Activated CD8-positive, alpha-beta memory T cell treated with anti-CD3 and anti-CD28 coated beads for 1 hour (primary cell): ENCODE measurements around the gene SPOCK1.

Experiments used
- DNase-seq, 2 donors: peaks; one replicate each; pipeline ENCODE4 v3.0.0-alpha.2; 2020; ENCODE audit warnings: low read depth in 1 of 2; ENCODE audit errors: extremely low read depth in 1 of 2

Gene SPOCK1

GRCh38 chr5:137088175-137088574 lies 411.0 kb downstream of the SPOCK1 start:
- no peak for DNase-seq

DNA sequence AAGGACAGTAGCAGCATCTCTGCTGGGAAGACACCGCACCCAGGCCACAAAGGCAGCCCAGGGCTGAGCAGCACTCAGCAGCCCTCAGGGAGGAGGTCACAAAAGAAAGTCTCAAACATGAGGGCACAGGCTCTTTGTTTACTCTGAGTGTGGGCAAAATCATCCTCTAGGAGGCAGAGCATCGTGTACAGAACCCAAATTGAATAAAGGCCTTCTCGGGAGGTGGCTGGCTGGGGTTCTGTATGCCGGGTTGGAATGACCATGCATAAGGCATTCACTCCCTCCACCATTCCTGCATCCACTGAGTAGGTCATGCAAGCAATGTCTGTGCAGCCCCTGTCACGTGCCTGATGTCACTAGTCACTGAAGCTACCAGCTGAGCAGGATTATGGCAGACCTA lies 412.8 kb downstream of the SPOCK1 start:
- DNase-seq: no peak

DNA sequence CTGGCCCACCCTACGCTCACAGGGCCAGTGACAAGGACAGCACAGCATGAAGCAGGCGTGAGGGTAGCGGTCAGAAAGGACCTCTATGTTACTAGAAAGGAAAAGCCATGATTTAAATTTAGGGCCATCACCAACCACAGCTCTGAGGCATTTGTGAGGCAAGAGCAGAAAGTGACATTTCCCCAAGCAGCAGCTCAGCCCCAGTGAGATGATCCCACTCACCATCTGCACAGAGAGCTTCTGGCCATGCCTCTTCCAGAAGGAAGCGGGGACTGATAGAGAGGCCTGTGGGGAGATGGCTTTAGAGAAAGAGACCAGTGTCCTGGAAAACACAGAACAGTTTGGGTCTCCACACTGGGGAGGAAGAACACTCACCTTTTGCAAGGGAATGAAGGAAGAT lies 413.9 kb downstream of the SPOCK1 start:
- no peak for DNase-seq

DNA sequence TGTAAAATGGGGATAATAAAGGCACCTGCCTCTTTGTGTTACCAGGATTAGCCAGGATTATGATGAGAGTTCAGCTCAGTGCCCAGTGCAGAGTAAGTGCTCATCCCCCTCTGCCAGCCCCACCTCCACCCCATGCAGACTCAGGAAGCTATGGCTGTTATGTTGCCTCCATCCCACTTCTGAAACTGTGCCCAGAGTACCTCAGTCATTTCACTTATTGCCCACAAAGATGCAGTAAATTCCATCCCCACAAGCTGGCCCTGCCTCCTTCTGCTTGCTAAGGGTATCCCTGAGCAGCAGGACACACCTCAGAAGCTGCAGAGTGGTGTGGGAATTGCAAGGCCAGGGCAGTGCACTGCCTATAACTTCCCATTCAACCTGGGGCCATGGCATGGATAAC lies 415.1 kb downstream of the SPOCK1 start:
- no peak for DNase-seq

- DNase-seq: no peak
These were observed 416.2 kb downstream of the SPOCK1 start for GRCh38 chr5:137082951-137083350.

DNA sequence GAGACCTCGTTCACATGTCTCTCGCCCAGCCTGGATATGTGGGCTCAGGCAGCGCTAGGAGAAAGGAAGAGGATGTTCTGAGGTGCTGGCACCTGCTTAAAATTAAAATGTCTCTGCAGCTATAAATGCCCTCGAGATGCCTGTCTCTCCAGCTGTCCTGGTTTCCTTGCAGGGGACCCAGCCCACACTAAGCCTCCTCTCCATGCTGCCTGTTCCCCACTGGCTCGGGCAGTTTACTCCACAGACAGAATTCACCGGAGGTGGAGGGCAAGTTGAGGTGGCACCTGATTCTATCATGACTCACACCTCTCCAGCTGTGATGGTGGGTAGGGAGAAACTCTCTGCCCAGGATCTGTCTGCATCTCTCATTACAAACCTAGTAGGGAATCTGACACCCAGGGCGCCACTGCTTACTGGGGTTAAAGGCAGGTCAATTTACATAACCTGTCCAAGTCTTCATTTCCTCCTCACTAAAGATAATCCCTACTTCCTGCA lies 420.9 kb downstream of the SPOCK1 start:
- no peak for DNase-seq

DNA sequence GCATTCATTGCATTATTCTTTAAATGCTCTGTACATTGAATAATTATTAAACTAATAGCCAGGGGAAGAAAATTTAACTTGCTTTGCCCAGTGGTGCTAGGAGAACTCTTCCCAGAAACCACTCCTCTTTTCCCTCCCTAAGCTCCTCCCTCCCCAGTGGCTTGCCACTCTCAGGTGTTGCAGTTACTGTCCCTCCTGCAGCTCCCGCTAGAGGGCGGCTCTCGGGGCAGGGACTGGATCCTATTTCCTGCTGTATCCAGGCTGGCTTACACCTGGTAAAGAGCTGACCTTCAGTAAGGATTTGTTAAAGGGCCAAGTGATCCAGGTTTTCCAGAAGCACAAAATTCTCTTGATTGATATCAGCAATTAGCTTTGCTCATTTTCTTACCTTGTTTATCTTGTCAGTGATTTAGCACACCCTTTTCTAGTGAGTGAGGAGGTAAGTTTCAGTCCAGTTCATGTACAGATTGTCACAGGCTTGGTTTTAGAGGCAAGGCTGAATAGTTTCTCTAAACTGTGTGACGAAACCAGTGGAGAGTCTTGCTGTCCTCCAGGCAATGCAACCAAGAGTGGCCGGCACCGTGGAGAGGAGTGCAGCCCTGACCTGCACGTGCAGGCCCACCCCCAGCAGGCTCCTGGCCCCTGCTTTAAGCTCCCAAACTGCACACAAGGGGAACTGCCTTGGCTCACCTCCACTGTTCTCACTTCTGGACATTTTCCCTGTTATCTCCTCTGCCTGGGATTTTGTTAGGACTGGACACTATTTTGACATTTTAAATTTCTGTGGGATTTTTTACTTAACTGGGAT lies 423.8 kb downstream of the SPOCK1 start:
- no peak for DNase-seq

DNA sequence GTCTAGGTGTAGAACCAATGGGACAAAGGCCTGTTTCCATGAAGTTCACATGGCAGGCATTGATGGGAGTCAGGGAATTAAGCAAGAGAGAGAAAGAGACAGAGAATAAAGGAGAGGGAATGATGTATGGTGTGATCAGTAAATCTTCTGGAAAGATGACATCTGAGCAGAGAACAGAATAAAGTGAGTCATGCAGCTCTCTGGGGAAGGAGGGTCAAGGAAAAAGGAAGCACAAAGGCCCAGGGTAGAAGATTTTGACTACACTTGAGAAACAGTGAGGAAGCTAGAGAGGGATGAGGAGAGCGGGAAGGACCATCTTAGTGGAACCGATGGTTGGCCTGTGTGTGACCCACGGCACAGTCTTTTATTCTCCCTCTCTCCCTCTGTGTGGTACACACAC lies 425.9 kb downstream of the SPOCK1 start:
- DNase-seq: no peak

DNA sequence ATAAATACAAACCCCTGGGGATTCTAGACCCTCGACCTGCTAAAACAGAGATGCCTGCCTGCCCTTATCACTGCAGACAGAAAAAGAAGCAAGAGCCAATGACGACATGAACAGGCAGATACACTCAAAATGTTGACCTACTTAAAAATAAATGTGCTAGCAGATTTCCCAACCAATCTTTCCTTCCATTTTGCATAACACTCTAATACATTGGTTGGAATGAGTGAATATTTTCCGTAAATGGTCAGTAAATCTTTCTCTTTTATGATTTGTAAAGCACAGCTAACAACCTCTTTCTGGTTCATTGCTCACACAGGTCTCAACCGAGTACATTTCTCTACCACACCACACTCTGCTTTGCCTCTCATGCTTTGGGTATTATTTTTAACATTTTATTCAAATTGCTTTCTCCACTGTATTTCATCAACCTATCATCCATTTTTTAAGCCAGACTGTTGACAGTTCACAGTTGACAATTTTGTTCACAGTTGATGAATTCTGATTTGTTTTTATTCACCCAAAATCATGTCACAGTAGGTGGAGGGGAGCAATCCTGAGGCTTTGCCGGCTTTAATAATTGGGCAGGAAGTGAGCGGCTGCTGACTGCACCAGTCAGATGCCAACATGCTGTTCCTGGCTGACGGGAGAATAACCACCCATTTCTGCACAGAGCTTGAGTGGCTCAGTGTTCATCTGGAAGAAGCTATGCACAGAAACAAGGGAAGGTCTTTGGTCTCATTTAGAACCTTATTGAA lies 426.6 kb downstream of the SPOCK1 start:
- DNase-seq: no peak

DNA sequence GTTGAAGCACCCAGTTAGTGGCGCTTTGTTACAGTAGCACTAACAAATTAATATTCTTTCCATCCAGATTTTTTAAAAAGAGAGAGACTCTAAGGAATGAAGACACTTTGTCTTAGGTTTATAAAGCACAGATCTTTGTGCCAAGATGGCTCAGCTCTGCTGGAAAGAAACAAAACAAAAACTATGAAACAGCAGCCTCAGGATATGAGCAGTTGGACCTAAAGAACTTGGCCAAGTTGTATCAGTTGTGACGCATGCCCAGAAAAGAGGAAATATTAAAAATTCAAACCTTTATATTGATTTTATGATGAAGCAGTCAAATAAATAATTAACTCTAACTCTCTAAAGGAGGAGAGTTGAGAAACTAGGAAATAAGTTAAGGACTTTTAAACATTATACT lies 427.2 kb downstream of the SPOCK1 start:
- DNase-seq: no peak

- no peak for DNase-seq
These were observed 427.6 kb downstream of the SPOCK1 start for GRCh38 chr5:137071526-137071925.

GRCh38 chr5:137070521-137070920 lies 428.6 kb downstream of the SPOCK1 start:
- no peak for DNase-seq

GRCh38 chr5:137069358-137069757 lies 429.8 kb downstream of the SPOCK1 start:
- DNase-seq: no peak

- DNase-seq: no peak
These were observed 437.7 kb downstream of the SPOCK1 start for GRCh38 chr5:137061382-137061781.

DNA sequence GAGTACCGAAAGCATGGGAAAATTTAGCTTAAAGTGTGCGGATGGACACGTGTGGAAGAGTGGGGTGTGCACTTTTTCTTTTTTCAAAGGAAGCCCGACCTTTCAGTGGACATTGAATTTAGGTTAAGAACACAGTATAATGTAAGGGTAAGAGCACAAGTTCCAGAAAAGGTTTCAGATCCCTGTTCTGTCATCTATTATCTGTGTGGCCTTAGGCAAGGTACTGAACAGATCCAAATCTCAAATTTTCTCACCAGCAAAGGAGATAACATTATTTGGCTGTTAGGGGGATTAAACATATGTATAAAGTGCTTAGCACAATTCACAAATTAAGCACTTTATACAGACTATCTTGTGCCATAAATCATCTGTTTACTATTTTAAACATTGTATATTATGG lies 441.0 kb downstream of the SPOCK1 start:
- DNase-seq: no peak

DNA sequence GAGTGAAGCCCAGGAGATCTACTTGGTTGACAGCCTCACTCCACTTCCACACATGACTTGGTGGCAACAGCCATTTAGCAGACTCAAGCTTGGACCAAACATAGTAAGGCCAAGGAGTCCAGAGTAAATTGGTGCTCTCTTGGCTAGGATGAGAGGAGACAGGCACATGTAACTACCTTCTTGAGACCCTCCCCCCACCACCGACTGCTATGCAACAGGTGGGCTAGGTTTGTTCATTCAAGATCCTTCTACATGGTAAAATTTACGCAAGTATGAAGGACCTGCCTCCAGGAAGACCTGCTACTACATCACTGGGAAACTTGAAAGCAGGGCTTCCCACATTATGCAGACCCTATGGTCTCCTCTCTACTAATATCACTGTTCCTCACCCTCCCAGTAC lies 442.4 kb downstream of the SPOCK1 start:
- no peak for DNase-seq

DNA sequence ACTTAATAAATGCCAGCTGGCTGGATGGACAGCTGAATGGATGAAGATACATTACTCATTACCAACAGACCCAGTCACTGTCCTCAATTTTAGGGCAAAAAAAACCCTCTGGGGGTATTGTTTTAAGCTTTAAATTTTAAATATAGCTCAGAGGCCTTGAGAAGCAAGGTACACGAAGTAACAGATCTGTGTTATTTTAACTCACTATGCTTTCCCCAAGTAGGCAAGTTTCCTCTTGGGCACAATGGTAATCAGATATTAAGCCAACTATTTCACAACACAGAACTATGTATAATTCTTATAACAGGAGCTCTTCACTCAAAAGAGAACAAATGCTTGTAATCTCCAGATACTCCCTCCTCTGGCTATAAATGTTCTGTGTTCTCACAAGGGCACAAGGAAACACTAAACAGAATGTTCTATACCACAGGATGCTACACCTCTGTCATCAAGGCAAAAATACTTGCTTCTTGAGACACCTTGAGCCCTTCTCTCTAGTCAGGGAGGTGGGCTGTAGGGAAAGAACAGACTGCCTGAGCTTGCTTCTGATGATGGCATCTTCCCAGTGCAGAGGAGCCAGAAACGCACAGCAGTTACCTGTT lies 443.8 kb downstream of the SPOCK1 start:
- DNase-seq: no peak

- DNase-seq: no peak
These were observed 444.3 kb downstream of the SPOCK1 start for GRCh38 chr5:137054792-137055191.

DNA sequence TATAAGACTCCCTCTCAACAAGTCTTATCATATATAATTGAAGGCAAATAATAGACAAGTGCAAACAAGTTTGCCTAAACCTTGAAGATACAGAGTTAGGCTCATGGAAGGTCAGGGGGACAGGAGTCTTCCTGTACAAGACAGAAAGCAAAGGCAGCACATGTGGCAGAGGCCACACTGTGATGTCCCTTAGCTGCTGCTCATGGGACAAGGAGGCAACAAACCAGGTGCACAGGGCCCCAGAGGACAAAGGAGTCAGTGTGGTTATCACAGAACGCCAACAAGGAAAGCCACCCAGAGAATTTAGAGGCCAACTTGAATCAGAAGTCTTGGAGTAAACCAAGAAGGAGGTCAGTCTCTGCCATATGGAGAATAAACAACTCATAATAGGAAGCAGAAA lies 444.8 kb downstream of the SPOCK1 start:
- no peak for DNase-seq

DNA sequence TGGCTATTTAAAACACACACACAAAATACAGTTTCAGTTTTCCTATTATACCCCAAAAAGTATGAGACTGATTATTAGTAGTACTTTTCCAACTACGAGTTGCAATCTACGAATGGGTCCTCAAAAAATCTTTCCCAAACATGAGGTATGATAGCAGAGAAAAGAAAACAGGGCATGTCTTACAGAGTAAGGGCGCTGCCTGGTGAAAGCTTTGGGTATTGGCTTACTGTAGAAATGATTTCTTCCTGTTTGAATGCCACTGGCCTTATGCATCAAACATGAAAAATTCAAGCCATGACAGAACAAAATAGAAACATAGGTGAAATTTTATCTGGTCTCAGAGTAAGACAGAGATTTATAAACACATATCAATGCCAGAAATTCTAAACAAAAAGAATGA lies 448.0 kb downstream of the SPOCK1 start:
- DNase-seq: no peak

- DNase-seq: no peak
These were observed 458.3 kb downstream of the SPOCK1 start for GRCh38 chr5:137040641-137041340.
